Activated effector memory CD4-positive, alpha-beta T cell treated with anti-CD3 and anti-CD28 coated beads, Interleukin-2, amount 50 U/mL, for 16 hours (primary cell): ENCODE measurements around the gene PLCL1.

ENCODE experiments used
- DNase-seq: peaks from one replicate; pipeline ENCODE4 v3.0.0-alpha.2; 2020

Gene PLCL1

GRCh38 chr2:197964720-197965119 is 160.3 kb downstream of the PLCL1 start:
- DNase-seq = no peak

DNA sequence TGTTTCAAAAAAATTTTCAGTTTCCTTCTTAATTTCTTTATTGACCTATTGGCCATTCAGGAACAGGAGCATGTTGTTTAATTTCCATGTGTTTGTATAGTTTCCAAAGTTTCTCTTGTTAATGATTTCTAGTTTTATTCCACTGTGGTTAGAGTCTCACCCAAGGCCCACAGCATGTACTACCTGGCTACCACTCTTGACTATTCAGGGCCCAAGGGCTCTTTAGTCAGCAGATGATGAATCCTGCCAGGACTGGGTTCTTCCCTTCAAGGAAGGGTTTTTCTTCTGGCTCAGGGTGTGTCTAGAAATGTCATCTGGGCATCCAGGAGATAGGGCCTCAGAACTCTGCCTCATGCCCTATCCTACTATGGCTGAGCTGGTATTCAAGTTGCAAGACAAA is 161.4 kb downstream of the PLCL1 start:
- no peak for DNase-seq

- DNase-seq = no peak
Measured at GRCh38 chr2:197969391-197969893, 165.0 kb downstream of the PLCL1 start.

DNA sequence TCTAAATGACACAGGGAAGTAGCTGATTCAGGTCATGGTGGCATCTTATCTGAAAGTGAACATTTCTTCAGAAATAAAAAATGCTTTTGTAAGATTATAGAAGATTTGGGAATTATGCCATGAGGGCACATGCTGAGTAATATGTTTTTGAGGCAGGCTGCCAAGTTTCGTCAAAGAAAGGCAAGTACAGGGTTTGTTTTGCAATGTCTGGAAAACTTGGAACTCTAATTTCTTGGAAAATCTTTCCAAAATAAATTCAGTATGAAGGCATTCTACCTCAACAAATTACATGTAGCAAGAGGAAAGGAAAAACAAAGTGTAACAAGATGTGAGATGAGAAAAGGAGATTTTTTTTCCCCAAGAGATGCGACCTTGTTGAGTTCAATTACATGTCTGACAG is 167.7 kb downstream of the PLCL1 start:
- no peak for DNase-seq

- no peak for DNase-seq
Measured at GRCh38 chr2:197972587-197972986, 168.2 kb downstream of the PLCL1 start.

DNA sequence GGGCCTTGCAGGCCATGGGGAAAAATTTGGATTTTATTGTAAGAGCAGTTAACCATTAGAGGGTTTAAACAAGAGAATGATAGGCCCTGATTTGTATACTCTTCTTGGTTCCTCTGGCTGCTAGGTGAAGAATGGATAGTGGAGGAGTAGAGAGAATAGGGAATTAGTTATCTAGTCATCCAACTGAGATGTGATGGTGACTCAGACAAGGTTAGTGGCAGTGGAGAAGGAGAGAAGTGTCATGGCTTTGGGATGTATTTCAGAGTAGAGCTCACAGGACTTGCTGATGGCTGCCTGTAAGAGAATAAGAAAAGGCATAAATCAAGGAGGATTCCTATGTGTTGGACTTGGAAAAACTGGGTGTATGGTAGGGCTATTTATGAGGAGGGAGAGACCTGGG is 169.4 kb downstream of the PLCL1 start:
- DNase-seq = no peak

GRCh38 chr2:197975931-197976519 is 171.6 kb downstream of the PLCL1 start:
- no peak for DNase-seq

DNA sequence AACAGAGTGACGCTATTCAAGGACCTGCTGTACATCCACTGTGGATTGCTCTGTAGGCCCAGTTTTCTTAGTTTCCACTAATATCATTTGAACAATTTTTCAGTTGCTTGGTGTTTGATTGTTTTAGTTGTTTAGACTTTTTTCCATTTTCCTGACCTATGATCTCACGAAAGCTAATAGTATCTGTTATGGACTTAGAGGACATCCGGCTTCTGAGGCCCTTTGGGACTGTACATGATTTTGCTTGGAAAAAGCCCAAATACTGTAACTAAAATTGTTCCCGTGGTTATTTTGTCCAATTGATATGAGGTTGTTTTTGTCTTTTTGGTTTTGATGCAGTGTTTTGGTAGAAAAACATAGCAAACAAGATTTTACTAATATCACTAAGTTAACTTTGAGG is 174.6 kb downstream of the PLCL1 start:
- DNase-seq = no peak

GRCh38 chr2:197982565-197982964 is 178.2 kb downstream of the PLCL1 start:
- DNase-seq = no peak

DNA sequence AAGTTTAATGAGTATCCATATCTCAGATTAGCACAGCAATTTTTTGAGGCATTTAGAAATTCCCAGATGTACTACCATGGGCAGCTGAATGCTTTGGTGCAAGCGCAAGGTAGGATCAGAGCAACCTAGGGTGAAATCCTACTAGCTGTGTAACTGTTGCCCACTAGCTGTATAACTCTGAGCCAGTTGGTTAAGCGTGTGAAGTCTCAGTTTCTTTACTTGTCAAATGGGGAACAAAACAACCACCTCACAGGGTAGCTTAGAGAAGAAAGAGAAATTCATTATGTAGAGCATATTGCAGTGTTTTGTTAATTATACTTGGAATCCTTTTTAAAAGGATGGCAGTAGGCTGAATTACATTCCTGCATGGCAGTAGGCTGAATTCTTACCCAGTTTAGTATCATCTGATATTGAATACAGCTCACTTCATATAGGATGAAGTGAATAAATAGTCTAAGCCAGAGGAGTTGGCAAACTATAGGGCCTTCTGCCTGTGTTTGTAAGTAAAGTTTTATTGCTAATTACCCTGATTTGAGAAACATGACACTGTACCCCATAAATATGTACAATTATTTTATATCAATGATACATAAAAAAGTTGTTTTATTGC is 180.7 kb downstream of the PLCL1 start:
- DNase-seq = no peak

DNA sequence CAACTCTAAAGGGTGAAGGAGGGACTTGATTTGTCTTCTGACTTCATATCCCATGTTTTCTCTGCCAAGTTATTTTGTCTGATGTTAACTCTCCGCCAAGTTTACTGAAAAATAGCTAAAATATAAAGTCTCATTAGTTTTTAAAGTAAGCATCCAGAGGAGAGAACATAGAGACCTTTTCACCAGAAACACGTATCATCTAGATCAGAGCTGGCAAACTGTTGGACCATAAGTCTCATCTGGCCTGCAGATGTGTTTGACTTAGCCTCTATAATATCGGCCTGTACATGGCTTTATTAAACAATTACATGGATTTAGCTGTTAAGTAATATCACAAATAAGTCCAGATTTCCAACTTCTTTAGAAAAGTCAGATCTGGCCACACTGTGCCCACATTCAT is 182.6 kb downstream of the PLCL1 start:
- no peak for DNase-seq

- no peak for DNase-seq
Measured at GRCh38 chr2:197990356-197990755, 186.0 kb downstream of the PLCL1 start.

DNA sequence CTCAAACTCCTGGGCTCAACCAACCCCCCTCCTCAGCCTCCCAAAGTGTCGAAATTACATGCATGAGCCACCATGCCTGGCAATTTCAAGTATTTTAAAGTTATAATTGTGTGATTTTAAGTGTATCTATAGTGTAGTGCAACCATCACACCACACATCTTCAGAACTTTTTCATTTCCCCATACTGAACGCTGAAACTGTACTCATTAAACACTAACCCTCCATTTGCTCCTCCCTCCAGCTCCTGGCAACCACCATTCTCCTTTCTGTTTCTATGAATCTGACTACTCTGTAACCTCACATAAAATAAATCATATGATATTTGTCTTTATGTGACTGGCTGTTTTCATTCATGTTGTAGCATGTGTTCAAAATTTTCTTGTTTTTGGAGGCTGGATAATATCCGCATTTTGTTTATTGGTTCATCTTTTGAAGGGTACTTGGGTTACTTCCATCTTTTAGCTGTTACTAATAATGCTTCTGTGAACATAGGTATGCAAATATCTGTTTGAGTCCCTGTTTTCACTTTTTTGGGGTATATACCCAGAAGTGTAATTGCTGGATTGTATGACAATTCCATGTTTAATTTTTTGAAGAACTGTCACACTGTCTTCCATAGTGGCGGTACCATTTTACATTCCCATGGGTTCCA is 188.2 kb downstream of the PLCL1 start:
- DNase-seq = no peak

- no peak for DNase-seq
Measured at GRCh38 chr2:197993363-197993762, 189.0 kb downstream of the PLCL1 start.

GRCh38 chr2:197993830-197994229 is 189.4 kb downstream of the PLCL1 start:
- DNase-seq = no peak

DNA sequence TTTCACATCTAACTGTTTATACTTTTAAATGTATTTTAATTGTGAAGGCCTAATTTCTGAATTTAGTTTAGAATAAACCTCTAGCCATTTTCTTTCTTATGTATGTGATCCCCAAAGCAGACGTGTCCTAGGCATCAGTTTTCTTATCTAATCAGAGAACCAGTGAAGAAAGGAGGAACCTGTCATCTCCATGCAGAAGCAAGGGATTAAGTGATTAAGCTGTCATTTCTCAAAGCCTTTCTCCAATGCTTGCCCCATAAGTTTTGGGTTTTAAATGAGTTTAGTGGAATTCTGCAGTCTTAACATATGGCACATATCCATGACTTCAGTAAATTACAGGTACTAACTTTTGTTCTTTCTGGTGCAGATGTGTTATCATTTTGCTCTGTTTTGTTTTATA is 190.4 kb downstream of the PLCL1 start:
- no peak for DNase-seq

DNA sequence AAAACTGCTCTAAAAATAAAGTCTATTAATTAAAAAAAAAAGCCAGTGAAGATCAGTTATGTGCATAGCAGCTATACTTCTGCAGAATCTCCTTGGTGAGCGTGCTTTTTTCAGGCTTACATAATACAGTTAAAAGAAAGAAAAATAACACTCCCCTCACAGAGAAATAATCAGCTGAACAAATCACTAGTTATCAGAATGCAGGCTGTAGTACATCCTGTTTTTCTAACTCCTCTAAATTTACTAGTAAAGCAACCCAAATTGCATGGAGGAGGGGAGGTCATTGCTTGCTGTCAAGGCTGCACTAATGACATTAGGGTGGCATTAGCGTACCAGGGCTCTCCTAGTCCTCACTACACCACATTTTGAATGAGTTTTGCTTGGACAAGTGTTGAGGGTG is 192.2 kb downstream of the PLCL1 start:
- DNase-seq = no peak

DNA sequence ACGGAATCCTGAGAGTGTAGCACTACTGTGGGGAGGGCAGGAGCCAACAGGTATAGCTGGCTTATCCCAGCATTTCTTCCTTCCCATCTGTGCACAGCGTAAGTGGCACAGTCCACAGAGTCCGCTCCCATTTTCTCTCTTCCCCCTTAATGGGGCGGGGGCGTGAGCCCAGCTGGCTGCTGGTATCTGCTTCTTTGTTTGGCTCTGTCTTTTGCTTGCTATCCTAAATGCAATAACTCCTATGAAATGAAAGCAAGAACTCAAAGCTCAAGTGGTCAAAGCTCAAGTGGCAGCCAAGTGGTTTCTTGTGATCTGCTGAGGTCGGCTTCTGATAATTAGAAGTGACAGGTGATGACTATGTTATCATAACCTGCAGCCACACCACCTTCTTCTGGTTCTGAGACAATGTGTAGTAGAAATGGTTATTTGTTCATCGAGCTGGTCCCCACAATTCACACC is 192.7 kb downstream of the PLCL1 start:
- DNase-seq = no peak

DNA sequence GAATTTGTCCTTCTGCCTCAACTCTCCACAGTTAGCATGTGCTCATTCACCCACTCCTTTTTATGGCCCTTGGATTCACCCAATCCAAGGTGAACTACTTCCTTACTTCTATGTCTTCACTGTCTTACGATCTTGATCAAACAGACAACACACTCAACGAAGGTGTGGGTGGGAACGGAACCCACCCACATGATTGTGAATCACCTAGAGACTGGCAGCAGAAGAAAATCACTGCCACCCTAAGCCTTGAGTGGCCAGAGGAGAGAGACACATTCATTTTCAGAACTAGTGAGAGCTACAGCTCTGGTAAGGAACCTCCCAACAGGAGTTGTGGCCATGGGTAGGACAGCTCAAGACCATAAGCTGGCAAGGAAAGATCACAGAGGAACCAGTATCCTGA is 194.3 kb downstream of the PLCL1 start:
- no peak for DNase-seq

DNA sequence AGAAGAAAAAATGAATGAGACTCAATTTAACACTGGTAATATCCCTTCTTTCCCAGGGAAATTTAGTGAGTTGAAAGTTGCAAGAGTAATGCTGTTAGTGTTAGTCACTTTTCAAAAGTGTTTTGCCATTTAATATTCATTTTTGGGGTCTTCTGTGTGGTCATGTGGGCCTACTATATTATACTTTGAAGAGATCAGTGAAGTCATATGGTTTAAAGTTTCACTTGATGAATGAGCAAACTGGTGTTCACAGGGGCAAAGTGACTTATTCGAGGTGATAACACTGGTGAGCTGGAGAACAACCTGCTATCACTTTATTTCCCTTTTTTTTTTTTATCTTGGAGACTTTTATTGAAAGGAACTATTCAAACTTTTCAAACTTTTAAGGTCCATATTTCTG is 196.0 kb downstream of the PLCL1 start:
- no peak for DNase-seq

DNA sequence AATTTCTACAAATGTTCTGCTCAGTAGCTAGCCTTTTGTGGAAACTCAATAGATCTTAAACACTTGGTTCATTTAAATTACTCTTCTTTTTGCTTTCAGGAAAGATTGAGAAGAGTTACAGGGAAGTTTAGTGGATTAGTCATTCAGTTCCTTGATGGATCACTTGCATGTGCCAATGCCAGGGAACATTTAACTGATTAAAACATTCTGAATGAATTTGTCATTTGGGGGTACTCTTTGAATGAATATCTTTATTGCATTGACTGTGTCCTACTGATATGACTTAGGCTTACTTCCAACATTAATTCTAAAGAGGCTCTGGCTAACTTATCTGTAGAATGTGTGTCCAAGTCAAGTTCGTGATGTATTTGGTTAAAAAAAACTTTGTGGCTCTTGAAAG is 199.8 kb downstream of the PLCL1 start:
- no peak for DNase-seq

- DNase-seq = peak; percentile 67
Measured at GRCh38 chr2:198004921-198005829, 200.8 kb downstream of the PLCL1 start.

DNA sequence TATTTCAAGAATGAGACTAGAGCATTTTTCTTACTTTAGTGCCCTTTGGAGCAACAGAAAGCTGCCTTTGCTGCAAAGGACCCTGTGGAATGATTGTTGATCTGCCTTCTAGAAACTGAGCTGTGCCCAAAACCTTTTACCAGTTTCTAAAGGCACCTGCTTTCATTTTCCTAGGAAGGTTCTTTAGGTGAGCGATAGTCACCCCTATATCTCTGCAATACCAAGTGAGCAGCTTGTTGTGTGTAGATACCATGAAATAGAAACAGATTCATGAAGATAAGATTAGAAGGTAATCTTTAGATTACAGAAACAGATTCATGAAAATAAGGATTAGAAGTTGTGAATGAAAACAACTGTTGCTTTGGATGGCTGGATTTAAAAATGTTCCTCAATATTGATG is 202.3 kb downstream of the PLCL1 start:
- no peak for DNase-seq
